GM18907 (cell line): ENCODE results near the gene CDH2.

ENCODE experiments used
- ATAC-seq: cut with Tn5 transposase; IDR thresholded peaks from one replicate; pipeline ENCODE4 v1.9.1; 2021; ENCODE audit warnings: mild to moderate bottlenecking, moderate library complexity; ENCODE audit not compliant: unreplicated experiment

The CDH2 gene

GRCh38 chr18:28045880-28046279, 131.1 kb downstream of the CDH2 start:
- ATAC-seq = no peak

- no peak for ATAC-seq
These were observed 131.6 kb downstream of the CDH2 start for GRCh38 chr18:28045176-28045810.

- ATAC-seq = no peak
These were observed 132.9 kb downstream of the CDH2 start for GRCh38 chr18:28044036-28044435.

GRCh38 chr18:28043631-28044030, 133.3 kb downstream of the CDH2 start:
- no peak for ATAC-seq

GRCh38 chr18:28041366-28041765, 135.6 kb downstream of the CDH2 start:
- no peak for ATAC-seq

- ATAC-seq = no peak
These were observed 136.2 kb downstream of the CDH2 start for GRCh38 chr18:28040716-28041115.

GRCh38 chr18:28040211-28040610, 136.7 kb downstream of the CDH2 start:
- no peak for ATAC-seq

- no peak for ATAC-seq
These were observed 137.2 kb downstream of the CDH2 start for GRCh38 chr18:28039691-28040090.

- ATAC-seq = no peak
These were observed 137.9 kb downstream of the CDH2 start for GRCh38 chr18:28039078-28039477.

- ATAC-seq = no peak
These were observed 140.4 kb downstream of the CDH2 start for GRCh38 chr18:28036488-28036887.

GRCh38 chr18:28034567-28034966, 142.4 kb downstream of the CDH2 start:
- ATAC-seq = no peak

GRCh38 chr18:28032177-28032576, 144.8 kb downstream of the CDH2 start:
- no peak for ATAC-seq

- no peak for ATAC-seq
These were observed 146.5 kb downstream of the CDH2 start for GRCh38 chr18:28030458-28030857.

- no peak for ATAC-seq
These were observed 149.2 kb downstream of the CDH2 start for GRCh38 chr18:28027755-28028154.

- ATAC-seq = no peak
These were observed 157.4 kb downstream of the CDH2 start for GRCh38 chr18:28019425-28020108.

GRCh38 chr18:28018351-28018750, 158.6 kb downstream of the CDH2 start:
- ATAC-seq = no peak

- ATAC-seq = no peak
These were observed 161.3 kb downstream of the CDH2 start for GRCh38 chr18:28015671-28016070.

- no peak for ATAC-seq
These were observed 163.9 kb downstream of the CDH2 start for GRCh38 chr18:28013066-28013465.

- no peak for ATAC-seq
These were observed 164.6 kb downstream of the CDH2 start for GRCh38 chr18:28012336-28012735.

GRCh38 chr18:28009589-28009988, 167.3 kb downstream of the CDH2 start:
- no peak for ATAC-seq

GRCh38 chr18:28007841-28008240, 169.1 kb downstream of the CDH2 start:
- ATAC-seq = no peak

GRCh38 chr18:28005164-28005563, 171.8 kb downstream of the CDH2 start:
- ATAC-seq = no peak

- no peak for ATAC-seq
These were observed 172.3 kb downstream of the CDH2 start for GRCh38 chr18:28004606-28005005.
